ENCODE data around the gene CALML4.
"Not testable (repeated sequence)": the region's sequence is repeated elsewhere in the genome, so short reads cannot be mapped to it uniquely, and the experiment has no call there.

CALML4 gene

DNA sequence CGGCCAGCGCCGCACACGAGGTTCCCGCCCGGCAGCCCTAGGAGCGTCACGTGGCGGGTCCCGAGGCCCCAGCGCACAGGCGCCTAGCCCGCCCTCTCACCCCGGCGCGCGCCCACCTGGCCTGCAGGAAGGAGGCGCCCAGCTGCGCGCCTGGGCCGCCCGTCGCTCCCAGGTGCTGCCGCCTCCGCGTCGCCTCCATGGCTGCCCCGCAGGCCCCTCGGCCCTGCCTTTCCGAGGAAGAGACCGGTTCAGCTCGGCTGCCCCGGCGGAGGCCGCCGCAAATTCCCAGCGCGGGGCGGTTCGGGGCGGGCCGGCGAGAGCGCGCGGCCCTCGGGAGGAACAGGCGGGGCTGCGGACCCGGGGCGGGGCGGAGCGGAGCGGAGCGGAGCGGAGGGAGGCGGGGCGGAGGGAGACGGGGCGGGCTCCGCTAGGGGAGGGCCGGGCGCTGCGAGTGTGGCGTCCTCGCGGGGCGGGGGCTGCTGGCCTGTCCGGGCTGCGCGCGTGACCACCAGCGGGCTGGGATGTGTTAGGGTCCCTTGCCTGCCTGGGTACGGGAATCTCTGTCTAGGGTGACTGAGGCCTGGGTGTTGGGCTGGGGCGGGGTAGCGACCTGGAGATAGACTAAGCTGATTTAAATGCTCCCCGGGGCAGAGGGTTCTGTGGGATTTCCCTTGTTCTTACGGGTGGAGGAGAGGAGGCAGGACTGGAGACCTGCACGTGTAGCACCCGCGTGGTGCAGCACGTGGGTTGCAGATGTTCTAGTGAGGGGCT lies 24.4 kb upstream of the CALML4 start, which contains the start of gene CLN6:
Gene CLN6, minus strand, starts transcription at position 343 of the 771 bp plus-strand sequence. Its CDS starts 144 bp downstream, at position 199.
- Mint-ChIP-seq H3K4me3 (peak within 1 kb of the TSS; percentile 92), H3K4me1 (ENCODE audit: low read depth) (peaks cover 37% of the 10 kb centered on the region), H3K36me3 (ENCODE audit: low read depth) (peaks cover 7% of the 10 kb centered on the region), H3K9me3 (no peaks in the 10 kb centered on the region), H3K27ac (peak within 1 kb of the TSS; percentile 86), H3K27me3 (ENCODE audit: low read depth) (peaks cover 4% of the 10 kb centered on the region)

- H3K27ac Mint-ChIP-seq = peak overlapping the region; percentile 74
- peaks cover 4% of the 10 kb centered on the region for H3K27me3 Mint-ChIP-seq (ENCODE audit: low read depth)
- peaks cover 7% of the 10 kb centered on the region for H3K36me3 Mint-ChIP-seq (ENCODE audit: low read depth)
- peaks cover 40% of the 10 kb centered on the region for H3K4me1 Mint-ChIP-seq (ENCODE audit: low read depth)
- no peaks in the 10 kb centered on the region for H3K9me3 Mint-ChIP-seq
- H3K4me3 Mint-ChIP-seq = peak overlapping the region; percentile 83
Measured at GRCh38 chr15:68228971-68229385, 23.8 kb upstream of the CALML4 start.

DNA sequence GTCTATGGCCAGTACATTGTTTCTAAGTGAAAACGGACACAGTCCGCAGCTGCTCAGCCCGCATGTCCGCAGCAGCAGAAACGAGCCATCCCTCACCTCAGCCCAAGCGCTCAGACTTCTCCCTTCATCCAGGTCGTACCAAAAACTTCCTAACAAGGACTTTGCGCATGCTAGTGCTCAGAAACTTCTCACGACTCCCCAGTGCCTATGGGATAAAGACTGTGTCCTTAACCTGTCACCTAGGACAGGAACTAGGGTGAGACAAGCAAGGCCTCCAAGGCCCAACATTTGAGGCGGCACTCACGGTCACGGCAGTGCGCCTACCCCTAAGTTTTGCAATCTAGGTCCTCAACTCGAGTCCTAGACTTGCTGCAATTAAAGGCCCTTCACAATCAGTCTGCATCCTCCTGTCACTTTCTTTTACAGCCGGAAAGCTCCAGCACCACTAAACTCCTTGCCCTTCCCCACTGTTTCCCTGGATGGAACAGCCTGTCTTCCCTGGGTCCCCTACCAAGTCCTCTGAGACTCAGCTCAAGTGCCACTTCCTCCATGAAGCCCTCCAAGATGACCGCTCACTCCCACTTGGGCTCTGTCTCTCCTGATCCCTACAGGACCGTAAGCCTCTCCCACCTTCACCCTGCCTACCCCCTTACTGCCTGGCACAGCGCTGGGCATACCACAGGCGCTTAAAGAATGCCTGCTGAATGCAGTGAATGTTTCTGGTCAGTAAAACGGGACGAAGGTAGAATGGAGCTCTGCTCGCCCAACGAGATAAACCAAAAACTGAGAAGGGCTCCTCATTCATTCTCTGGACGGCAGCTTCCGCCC lies 23.2 kb upstream of the CALML4 start:
- H3K36me3 Mint-ChIP-seq (ENCODE audit: low read depth) = peaks cover 7% of the 10 kb centered on the region
- peaks cover 40% of the 10 kb centered on the region for H3K4me1 Mint-ChIP-seq (ENCODE audit: low read depth)
- peak overlapping the region; percentile 74 for H3K27ac Mint-ChIP-seq

GRCh38 chr15:68227643-68228142 lies 22.6 kb upstream of the CALML4 start:
- peak overlapping the region; percentile 31 for H3K27ac Mint-ChIP-seq
- H3K4me1 Mint-ChIP-seq (ENCODE audit: low read depth) = peaks cover 40% of the 10 kb centered on the region
- peaks cover 10% of the 10 kb centered on the region for H3K36me3 Mint-ChIP-seq (ENCODE audit: low read depth)
- H3K27me3 Mint-ChIP-seq (ENCODE audit: low read depth) = peaks cover 4% of the 10 kb centered on the region
- peak overlapping the region; percentile 83 for H3K4me3 Mint-ChIP-seq
- no peaks in the 10 kb centered on the region for H3K9me3 Mint-ChIP-seq

More for the DNA sequence above, 23.2 kb upstream of the CALML4 start:
- Mint-ChIP-seq H3K9me3 (no peaks in the 10 kb centered on the region), H3K4me3 (peak overlapping the region; percentile 83), H3K27me3 (ENCODE audit: low read depth) (peaks cover 4% of the 10 kb centered on the region)

DNA sequence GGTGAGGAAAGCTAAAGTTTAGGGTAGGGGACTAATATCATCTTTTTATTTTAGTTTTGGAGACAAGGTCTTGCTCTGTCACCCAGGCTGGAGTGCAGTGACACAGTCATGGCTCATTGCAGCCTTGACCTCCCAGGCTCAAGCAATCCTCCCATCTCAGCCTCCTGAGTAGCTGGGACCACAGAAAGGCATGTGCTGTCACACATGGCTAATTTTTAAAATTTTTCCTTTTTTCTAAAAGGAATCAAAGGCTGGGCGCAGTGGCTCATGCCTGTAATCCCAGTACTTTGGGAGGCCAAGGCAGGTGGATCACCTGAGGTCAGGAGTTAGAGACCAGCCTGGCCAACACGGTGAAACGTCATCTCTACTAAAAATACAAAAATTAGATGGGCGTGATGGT lies 20.3 kb upstream of the CALML4 start:
- not testable (repeated sequence) for H3K36me3 Mint-ChIP-seq (ENCODE audit: low read depth); H3K9me3 Mint-ChIP-seq; H3K4me3 Mint-ChIP-seq; H3K27me3 Mint-ChIP-seq (ENCODE audit: low read depth)
- H3K27ac Mint-ChIP-seq = peak overlapping the region; percentile 6
- peaks cover 38% of the 10 kb centered on the region for H3K4me1 Mint-ChIP-seq (ENCODE audit: low read depth)

- peak overlapping the region; percentile 18 for H3K4me3 Mint-ChIP-seq
- no peaks in the 10 kb centered on the region for H3K27me3 Mint-ChIP-seq (ENCODE audit: low read depth)
- peak overlapping the region; percentile 37 for H3K27ac Mint-ChIP-seq
- peaks cover 32% of the 10 kb centered on the region for H3K4me1 Mint-ChIP-seq (ENCODE audit: low read depth)
- peaks cover 10% of the 10 kb centered on the region for H3K36me3 Mint-ChIP-seq (ENCODE audit: low read depth)
- no peaks in the 10 kb centered on the region for H3K9me3 Mint-ChIP-seq
Measured at GRCh38 chr15:68224546-68225250, 19.6 kb upstream of the CALML4 start.

- Mint-ChIP-seq H3K27ac (no peak overlapping the region), H3K9me3 (no peaks in the 10 kb centered on the region), H3K4me1 (ENCODE audit: low read depth) (peaks cover 32% of the 10 kb centered on the region), H3K27me3 (ENCODE audit: low read depth) (no peaks in the 10 kb centered on the region), H3K36me3 (ENCODE audit: low read depth) (peaks cover 10% of the 10 kb centered on the region), H3K4me3 (no peak overlapping the region)
Measured at GRCh38 chr15:68224108-68224507, 19.0 kb upstream of the CALML4 start.

GRCh38 chr15:68223171-68223570 lies 18.0 kb upstream of the CALML4 start:
- H3K36me3 Mint-ChIP-seq (ENCODE audit: low read depth) = peaks cover 7% of the 10 kb centered on the region
- H3K9me3 Mint-ChIP-seq = no peaks in the 10 kb centered on the region
- H3K4me3 Mint-ChIP-seq = no peak overlapping the region
- H3K27me3 Mint-ChIP-seq (ENCODE audit: low read depth) = no peaks in the 10 kb centered on the region
- peaks cover 25% of the 10 kb centered on the region for H3K4me1 Mint-ChIP-seq (ENCODE audit: low read depth)
- no peak overlapping the region for H3K27ac Mint-ChIP-seq

DNA sequence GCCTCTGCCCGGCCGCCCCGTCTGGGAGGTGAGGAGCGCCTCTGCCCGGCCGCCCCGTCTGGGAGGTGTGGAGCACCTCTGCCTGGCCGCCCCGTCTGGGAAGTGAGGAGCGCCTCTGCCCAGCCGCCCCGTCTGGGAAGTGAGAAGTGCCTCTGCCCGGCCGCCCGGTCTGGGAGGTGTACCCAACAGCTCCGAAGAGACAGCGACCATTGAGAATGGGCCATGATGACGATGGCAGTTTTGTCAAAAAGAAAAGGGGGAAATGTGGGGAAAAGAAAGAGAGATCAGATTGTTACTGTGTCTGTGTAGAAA lies 17.3 kb upstream of the CALML4 start:
- not testable (repeated sequence) for H3K27me3 Mint-ChIP-seq (ENCODE audit: low read depth); H3K4me3 Mint-ChIP-seq; H3K9me3 Mint-ChIP-seq; H3K27ac Mint-ChIP-seq
- Mint-ChIP-seq H3K4me1 (ENCODE audit: low read depth) (peaks cover 17% of the 10 kb centered on the region), H3K36me3 (ENCODE audit: low read depth) (peaks cover 14% of the 10 kb centered on the region)

DNA sequence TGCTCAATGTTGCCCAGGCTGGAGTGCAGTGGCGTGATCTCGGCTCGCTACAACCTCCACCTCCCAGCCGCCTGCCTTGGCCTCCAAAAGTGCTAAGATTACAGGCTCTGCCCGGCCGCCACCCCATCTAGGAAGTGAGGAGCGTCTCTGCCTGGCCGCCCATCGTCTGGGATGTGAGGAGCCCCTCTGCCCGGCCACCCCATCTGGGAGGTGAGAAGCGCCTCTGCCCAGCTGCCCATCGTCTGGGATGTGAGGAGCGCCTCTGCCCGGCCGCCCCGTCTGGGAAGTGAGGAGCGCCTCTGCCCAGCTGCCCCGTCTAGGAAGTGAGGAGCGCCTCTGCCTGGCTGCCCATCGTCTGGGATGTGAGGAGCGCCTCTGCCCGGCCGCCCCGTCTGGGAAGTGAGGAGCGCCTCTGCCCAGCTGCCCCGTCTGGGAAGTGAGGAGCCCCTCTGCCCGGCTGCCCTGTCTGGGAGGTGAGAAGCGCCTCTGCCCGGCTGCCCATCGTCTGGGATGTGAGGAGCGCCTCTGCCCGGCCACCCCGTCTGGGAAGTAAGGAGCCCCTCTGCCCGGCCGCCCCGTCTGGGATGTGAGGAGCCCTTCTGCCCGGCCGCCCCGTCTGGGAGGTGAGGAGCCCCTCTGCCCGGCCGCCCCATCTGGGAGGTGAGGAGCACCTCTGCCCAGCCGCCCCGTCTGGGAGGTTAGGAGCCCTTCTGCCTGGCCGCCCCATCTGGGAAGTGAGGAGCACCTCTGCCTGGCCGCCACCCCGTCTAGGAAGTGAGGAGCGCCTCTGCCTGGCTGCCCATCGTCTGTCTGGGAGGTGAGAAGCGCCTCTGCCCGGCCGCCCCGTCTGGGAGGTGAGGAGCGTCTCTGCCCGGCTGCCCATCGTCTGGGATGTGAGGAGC lies 16.6 kb upstream of the CALML4 start:
- not testable (repeated sequence) for H3K4me3 Mint-ChIP-seq; H3K27me3 Mint-ChIP-seq (ENCODE audit: low read depth); H3K27ac Mint-ChIP-seq; H3K9me3 Mint-ChIP-seq
- Mint-ChIP-seq H3K4me1 (ENCODE audit: low read depth) (peaks cover 12% of the 10 kb centered on the region), H3K36me3 (ENCODE audit: low read depth) (peaks cover 14% of the 10 kb centered on the region)

DNA sequence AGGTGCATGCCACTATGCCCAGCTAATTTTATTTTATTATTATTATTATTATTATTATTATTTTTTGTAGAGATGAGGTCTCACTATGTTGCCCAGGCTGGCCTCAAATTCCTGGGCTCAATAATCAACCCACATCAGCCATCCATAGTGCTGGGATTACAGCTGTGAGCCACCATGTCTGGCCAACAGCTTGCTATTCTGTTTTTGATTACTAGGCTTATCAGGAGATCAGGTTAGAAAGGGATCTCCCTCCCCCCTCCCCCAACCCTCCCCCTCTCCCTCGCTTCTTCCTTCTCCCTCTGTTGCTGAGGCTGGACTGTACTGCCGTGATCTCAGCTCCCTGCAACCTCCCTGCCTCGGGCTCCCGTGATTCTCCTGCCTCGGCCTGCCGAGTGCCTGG lies 15.8 kb upstream of the CALML4 start:
- Mint-ChIP-seq H3K4me3 (no peak overlapping the region), H3K9me3 (no peaks in the 10 kb centered on the region), H3K27me3 (ENCODE audit: low read depth) (no peaks in the 10 kb centered on the region), H3K27ac (no peak overlapping the region), H3K4me1 (ENCODE audit: low read depth) (peaks cover 16% of the 10 kb centered on the region), H3K36me3 (ENCODE audit: low read depth) (peaks cover 14% of the 10 kb centered on the region)

- Mint-ChIP-seq H3K4me3 (no peak overlapping the region), H3K4me1 (ENCODE audit: low read depth) (peaks cover 16% of the 10 kb centered on the region), H3K36me3 (ENCODE audit: low read depth) (peaks cover 14% of the 10 kb centered on the region), H3K9me3 (no peaks in the 10 kb centered on the region), H3K27me3 (ENCODE audit: low read depth) (no peaks in the 10 kb centered on the region), H3K27ac (no peak overlapping the region)
Measured at GRCh38 chr15:68220489-68220888, 15.4 kb upstream of the CALML4 start.

DNA sequence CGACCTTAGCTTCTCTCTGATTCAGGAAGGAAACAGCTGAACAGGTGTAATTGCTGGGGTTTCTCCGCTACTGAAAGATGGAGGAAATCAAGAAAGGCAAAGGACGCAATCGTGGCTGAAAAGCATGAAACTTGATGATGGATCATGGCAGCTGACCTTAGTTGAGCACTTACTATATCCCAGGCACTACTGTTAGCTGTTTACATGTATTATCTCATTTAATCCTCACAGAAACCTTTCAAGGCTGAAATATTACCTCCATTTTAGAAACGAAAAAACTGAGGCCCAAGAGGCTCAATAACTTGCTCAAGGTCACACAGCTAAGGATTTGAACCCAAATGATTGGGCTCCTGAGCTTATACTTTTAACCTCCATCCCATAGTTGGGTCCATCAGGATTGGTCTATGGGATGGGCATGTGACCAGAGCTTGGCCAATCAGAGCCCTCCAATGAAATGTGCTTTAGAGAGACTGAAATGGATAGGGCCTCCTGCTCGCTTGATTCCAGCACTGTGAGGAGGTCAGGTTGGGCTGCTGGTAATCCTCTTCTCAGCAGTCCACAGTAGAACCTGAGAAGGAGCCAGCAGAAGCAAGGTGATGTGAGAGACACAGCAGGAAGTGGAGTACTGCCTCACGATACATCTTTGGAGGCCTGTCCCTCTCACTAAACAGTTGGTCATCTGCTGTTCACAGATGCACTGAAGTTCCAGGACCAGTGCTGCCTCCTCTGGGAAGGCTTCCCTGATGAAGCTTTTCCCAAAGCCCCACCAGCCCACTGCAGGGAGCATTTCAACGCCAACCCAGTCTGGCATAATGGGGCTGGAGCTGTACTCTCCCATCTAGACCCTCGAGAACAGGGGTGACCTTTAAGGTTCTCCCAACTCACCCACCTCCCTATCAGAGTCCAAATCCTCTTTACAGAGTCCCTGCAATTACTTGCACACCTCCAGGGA lies 14.0 kb upstream of the CALML4 start:
- Mint-ChIP-seq H3K27ac (no peak overlapping the region), H3K36me3 (ENCODE audit: low read depth) (peaks cover 13% of the 10 kb centered on the region), H3K4me1 (ENCODE audit: low read depth) (peaks cover 6% of the 10 kb centered on the region)

More for the DNA sequence above, 14.0 kb upstream of the CALML4 start:
- H3K9me3 Mint-ChIP-seq = no peaks in the 10 kb centered on the region
- no peak overlapping the region for H3K4me3 Mint-ChIP-seq
- no peaks in the 10 kb centered on the region for H3K27me3 Mint-ChIP-seq (ENCODE audit: low read depth)

Measured in T-helper 1 cell treated with Interleukin-12 subunit alpha and Interleukin-12 subunit beta and Interleukin-4 antibody, amounts not matched to agents 30 μg/mL and 1 μg/mL, for 36 hours (primary cell).